SKM-1 treated with dmso at 0.1 percent for 144 hours (cell line): ENCODE measurements around the gene WWOX.
A peak's percentile ranks its signal among the peaks of the same experiment; 100 is the strongest.

ENCODE experiments used
- DNase-seq: peaks from one replicate; lab custom pipeline; 2025; ENCODE audit not compliant: unreplicated experiment; lab: John Stamatoyannopoulos, UW

Gene WWOX

GRCh38 chr16:78956859-78957258 lies 857.4 kb downstream of the WWOX start:
- DNase-seq: no peak

GRCh38 chr16:78957317-78958100 lies 858.1 kb downstream of the WWOX start:
- no peak for DNase-seq

GRCh38 chr16:78961464-78961863 lies 862.0 kb downstream of the WWOX start:
- peak; percentile 4 for DNase-seq

GRCh38 chr16:78962457-78962929 lies 863.0 kb downstream of the WWOX start:
- DNase-seq: no peak

- DNase-seq: no peak
Observed at GRCh38 chr16:78967948-78968347, 868.5 kb downstream of the WWOX start.

GRCh38 chr16:78969721-78970120 lies 870.3 kb downstream of the WWOX start:
- DNase-seq: no peak

- no peak for DNase-seq
Observed at GRCh38 chr16:78970650-78971049, 871.2 kb downstream of the WWOX start.

- no peak for DNase-seq
Observed at GRCh38 chr16:78972006-78972405, 872.6 kb downstream of the WWOX start.

GRCh38 chr16:78972986-78973385 lies 873.5 kb downstream of the WWOX start:
- DNase-seq: no peak

- no peak for DNase-seq
Observed at GRCh38 chr16:78976212-78976611, 876.8 kb downstream of the WWOX start.

- no peak for DNase-seq
Observed at GRCh38 chr16:78980825-78981224, 881.4 kb downstream of the WWOX start.

- no peak for DNase-seq
Observed at GRCh38 chr16:78982096-78982744, 882.8 kb downstream of the WWOX start.

- no peak for DNase-seq
Observed at GRCh38 chr16:78984324-78984723, 884.9 kb downstream of the WWOX start.

- DNase-seq: no peak
Observed at GRCh38 chr16:78984887-78985464, 885.5 kb downstream of the WWOX start.

GRCh38 chr16:78985716-78986605 lies 886.5 kb downstream of the WWOX start:
- no peak for DNase-seq

- DNase-seq: no peak
Observed at GRCh38 chr16:78987666-78988065, 888.2 kb downstream of the WWOX start.

- DNase-seq: no peak
Observed at GRCh38 chr16:78988361-78988969, 889.0 kb downstream of the WWOX start.

GRCh38 chr16:78990309-78990701 lies 890.9 kb downstream of the WWOX start:
- no peak for DNase-seq

GRCh38 chr16:78992001-78992400 lies 892.5 kb downstream of the WWOX start:
- no peak for DNase-seq

- no peak for DNase-seq
Observed at GRCh38 chr16:78993346-78993745, 893.9 kb downstream of the WWOX start.
